K562 (cell line): ENCODE data around the gene SLC66A2. TPM values are rescaled to one million over a fixed set of nuclear protein-coding genes. Genes with fewer than 3 reads are reported as not detected.

ENCODE experiments used
- ATAC-seq: fragments of 200-7000 bp; cut with Tn5 transposase; 3 replicates; pipeline ENCODE4 v1.9.1; 2020; ENCODE audit warnings: moderate library complexity
- BruUV-seq: library from RNA; stranded (reverse); fragments of 400-500 nt; replicated peaks from 2 replicates; lab custom pipeline; 2021; lab: Mats Ljungman, UMichigan
- CTCF ChIA-PET: fragments of 300-600 bp; formaldehyde crosslinking; extraction: SDS; loops from one replicate; lab custom pipeline; 2021; ENCODE audit warnings: low intra/inter-chr PET ratio; lab: Yijun Ruan, JAX
- POLR2A ChIA-PET: fragments of 300-600, 350-650 bp; sonication (Branson Sonifier 250); formaldehyde crosslinking; extraction: SDS; loops from one replicate; lab custom pipeline; 2021; ENCODE audit warnings: antibody characterized with exemption, inconsistent platforms; lab: Yijun Ruan, JAX
- DNase-seq, 4 experiments: peaks; one replicate each; pipeline versions ENCODE4 v3.0.0 to v3.0.0-alpha.2; 2011 to 2018; ENCODE audit warnings: low spot score in 3 of 4, mixed read lengths in 3 of 4; ENCODE audit errors: extremely low read depth in 1 of 4
- FAIRE-seq: peaks from 2 replicates; lab custom pipeline; 2011; peaks lifted over from hg19 to GRCh38; lab: Jason Lieb, UNC
- H2AFZ ChIP-seq: 2 replicates; pipeline ENCODE4 v1.6.0; 2011; ENCODE audit warnings: low read depth, low read length, control low read depth, inconsistent platforms
- H3K27ac ChIP-seq: fragments of 200-600 bp; 3 replicates; pipeline ENCODE4 v1.8.0; 2011; ENCODE audit warnings: low read depth, mild to moderate bottlenecking, control low read depth, inconsistent platforms, low read length, moderate library complexity, mixed read lengths; ENCODE audit errors: extremely low read depth
- H3K27me3 ChIP-seq, 2 experiments: fragments of 300-600 bp in 1 of 2; 2 replicates in 1 of 2; 3 replicates in 1 of 2; pipeline versions ENCODE4 v1.6.0 to v1.8.0; 2011; ENCODE audit warnings: inconsistent platforms in 2 of 2, low read length in 2 of 2, mild to moderate bottlenecking in 1 of 2, mixed read lengths in 1 of 2, moderate library complexity in 1 of 2; ENCODE audit not compliant: control insufficient read depth in 2 of 2, insufficient read depth in 2 of 2
- H3K36me3 ChIP-seq: fragments of 300-600 bp; 3 replicates; pipeline ENCODE4 v1.8.0; 2011; ENCODE audit warnings: mild to moderate bottlenecking, low read length, inconsistent platforms; ENCODE audit not compliant: control insufficient read depth, insufficient read depth
- H3K4me1 ChIP-seq, 2 experiments: fragments of 200-600 bp in 1 of 2; replicated peaks in 1 of 2; 2 replicates in 1 of 2; 3 replicates in 1 of 2; pipeline versions ENCODE4 v1.5.1 to v1.8.0; 2011; ENCODE audit warnings: inconsistent platforms in 2 of 2, low read length in 2 of 2, mild to moderate bottlenecking in 1 of 2, mixed read lengths in 1 of 2, moderate library complexity in 1 of 2; ENCODE audit not compliant: control insufficient read depth in 2 of 2, insufficient read depth in 2 of 2
- H3K4me2 ChIP-seq: 2 replicates; pipeline ENCODE4 v1.6.1; 2011; ENCODE audit warnings: low read length, control low read depth, inconsistent platforms, mixed read lengths; ENCODE audit not compliant: insufficient read depth
- H3K4me3 ChIP-seq: fragments of 200-600 bp; sonication (generic), shearing (Covaris generic); 2 replicates; pipeline ENCODE4 v1.5.1; 2016; ENCODE audit warnings: control low read depth, inconsistent platforms
- H3K79me2 ChIP-seq: fragments of 200-600 bp; 3 replicates; pipeline ENCODE4 v1.8.0; 2011; ENCODE audit warnings: low read length, inconsistent platforms; ENCODE audit not compliant: control insufficient read depth, insufficient read depth
- H3K9ac ChIP-seq, 2 experiments: 2 replicates each; pipeline versions ENCODE4 v1.6.0 to v1.6.1; 2011; ENCODE audit warnings: low read depth in 2 of 2, low read length in 2 of 2, control low read depth in 1 of 2, inconsistent platforms in 1 of 2, mild to moderate bottlenecking in 1 of 2, mixed read lengths in 1 of 2; ENCODE audit not compliant: insufficient read depth in 1 of 2
- H3K9me1 ChIP-seq: one replicate; pipeline ENCODE4 v1.6.0; 2011; ENCODE audit warnings: inconsistent platforms, mild to moderate bottlenecking, low read length, moderate library complexity; ENCODE audit not compliant: control insufficient read depth, insufficient read depth
- H3K9me3 ChIP-seq: replicated peaks from 2 replicates; pipeline ENCODE4 v1.5.1; 2011; ENCODE audit warnings: low read depth, low read length, inconsistent platforms; ENCODE audit not compliant: control insufficient read depth, insufficient read depth
- H4K20me1 ChIP-seq: replicated peaks from 2 replicates; pipeline ENCODE4 v1.6.1; 2011; ENCODE audit warnings: low read length, inconsistent platforms, mixed read lengths; ENCODE audit not compliant: control insufficient read depth, insufficient read depth
- ARID4B ChIP-seq: sonication (generic); formaldehyde crosslinking; IDR thresholded peaks from 2 replicates; pipeline ENCODE4 v1.8.0; 2022; ENCODE audit warnings: mild to moderate bottlenecking, missing genetic modification reagents
- BDP1 ChIP-seq: IDR thresholded peaks from 3 replicates; pipeline ENCODE4 v1.6.1; 2011; ENCODE audit not compliant: insufficient read length, insufficient read depth
- CCAR2 ChIP-seq: fragments of 200-400 bp; formaldehyde crosslinking; IDR thresholded peaks from 2 replicates; pipeline ENCODE4 v1.6.1; 2017; ENCODE audit warnings: mild to moderate bottlenecking, low read depth, low read length
- HDAC8 ChIP-seq: fragments of 450-650 bp; IDR thresholded peaks from 2 replicates; pipeline ENCODE4 v1.6.1; 2016; ENCODE audit warnings: mild to moderate bottlenecking, missing genetic modification characterization, moderate library complexity, missing compliant biosample characterization
- HOXB6 ChIP-seq: fragments of 250-450 bp; sonication (Bioruptor Pico); IDR thresholded peaks from 2 replicates; pipeline ENCODE4 v1.5.1; 2022; ENCODE audit warnings: mild to moderate bottlenecking, borderline replicate concordance
- SNRNP70 ChIP-seq: fragments of 200-400 bp; formaldehyde crosslinking; optimal IDR thresholded peaks from 2 replicates; pipeline ENCODE3; 2017; ENCODE audit warnings: low read depth, low read length
- SUPT5H ChIP-seq: fragments of 450-650 bp; IDR thresholded peaks from 2 replicates; pipeline ENCODE4 v1.6.1; 2016
- ZBED1 ChIP-seq: IDR thresholded peaks from 2 replicates; pipeline ENCODE4 v1.6.1; 2014
- ZFP36 ChIP-seq: fragments of 150-350 bp; IDR thresholded peaks from 2 replicates; pipeline ENCODE4 v1.6.1; 2018; ENCODE audit warnings: low read length, low read depth; ENCODE audit not compliant: partially characterized antibody
- ZNF184 ChIP-seq: sonication (generic); formaldehyde crosslinking; IDR thresholded peaks from 2 replicates; pipeline ENCODE4 v1.5.0; 2020; ENCODE audit warnings: missing genetic modification reagents
- ZNF274 ChIP-seq: IDR thresholded peaks from 2 replicates; pipeline ENCODE4 v1.6.1; 2011; ENCODE audit warnings: low read depth, mild to moderate bottlenecking, low read length, moderate library complexity, borderline replicate concordance
- ZNF3 ChIP-seq: fragments of 250-450 bp; sonication (Bioruptor Pico); IDR thresholded peaks from 2 replicates; pipeline ENCODE4 v1.5.0; 2021; ENCODE audit warnings: mild to moderate bottlenecking, moderate library complexity
- ZNF609 ChIP-seq: sonication (generic); formaldehyde crosslinking; IDR thresholded peaks from 2 replicates; pipeline ENCODE4 v1.8.1; 2023; ENCODE audit warnings: missing genetic modification reagents, mild to moderate bottlenecking, borderline replicate concordance
- ZNF707 ChIP-seq: fragments of 250-450 bp; sonication (Bioruptor Pico); conservative IDR thresholded peaks from 2 replicates; pipeline ENCODE4 v1.8.0; 2022; ENCODE audit warnings: inconsistent platforms, mild to moderate bottlenecking, moderate library complexity
- WGBS: fragments of 100-300 bp; shearing (Covaris generic); methylation state at CpG from one replicate; pipeline ENCODE4 v1.1.6; 2016; ENCODE audit warnings: low coverage, mixed read lengths; ENCODE audit not compliant: insufficient coverage; ENCODE audit errors: missing lambda C conversion rate; 5-methylcytosine and 5-hydroxymethylcytosine counted together
- in situ Hi-C: fragments of 300-500 bp; cut with MboI; formaldehyde crosslinking; loops from 4 replicates; pipeline ENCODE4 v1.15.0; 2018; ENCODE audit warnings: inconsistent platforms, mixed read lengths
- intact Hi-C: fragments of 100-400 bp; cut with micrococcal nuclease; formaldehyde crosslinking; loops from 2 replicates; pipeline ENCODE4 v1.14.2; 2022
- polyA plus RNA-seq, 8 experiments: library from polyadenylated mRNA; depleted of rRNA in 4 of 8; stranded (reverse) in 5 of 8; unstranded in 3 of 8; fragments of >200 nt; fragmentation: Nextera tagmentation in 2 of 8; fragmentation: Illumina TruSeq in 1 of 8; extraction: Ambion mirVana in 2 of 8; extraction: Trizol in 1 of 8; gene quantifications; 2 replicates each; pipeline versions ENCODE4 v1.2.1 to v1.2.3, GENCODE V29; 2011 to 2014; ENCODE audit warnings: inconsistent platforms in 1 of 8, missing spikeins in 1 of 8
- total RNA-seq, 7 experiments: library from RNA; depleted of rRNA in 6 of 7; stranded (reverse); fragments of >200 nt in 6 of 7; fragmentation: Illumina TruSeq in 2 of 7; extraction: Trizol in 2 of 7; gene quantifications; 2 replicates each; pipeline versions ENCODE4 v1.2.1 to v1.2.3, GENCODE V29; 2011 to 2021; ENCODE audit warnings: low replicate concordance in 1 of 7

SLC66A2 gene
- total and polyA plus RNA-seq, 9 of the 15 experiments (the other 6 are each of a cell fraction or from before 2014, with no cell fraction given), result 0.25 to 17.5 (median 5.6) TPM

GRCh38 chr18:79926715-79927606 lies 24.5 kb downstream of the SLC66A2 start:
- DNase-seq, result no peak
- Histone ChIP-seq H3K9ac (no peak overlapping the region), H4K20me1 (no peaks in the 10 kb centered on the region), H3K27ac (no peak overlapping the region), H3K36me3 (no peaks in the 10 kb centered on the region), H3K4me1 (no peaks in the 10 kb centered on the region; a peak in 1 of 5 replicates), H3K4me2 (no peak overlapping the region), H3K79me2 (no peaks in the 10 kb centered on the region), H3K27me3 (no peaks in the 10 kb centered on the region), H2AFZ (no peak overlapping the region), H3K4me3 (no peak overlapping the region), H3K9me1 (no peaks in the 10 kb centered on the region), H3K9me3 (peaks cover 5% of the 10 kb centered on the region; the same call in 1 of the 2 replicates)
- POLR2A ChIA-PET, result no interaction called here
- BruUV-seq, result no TSS peak
- in situ Hi-C loops (no loop called here), intact Hi-C loops (no loop called here)
- 68% methylated on average over 13 of the region's 21 CpGs for WGBS
- no peak for FAIRE-seq
- ATAC-seq, result no peak
- CTCF ChIA-PET, result no interaction called here
- TF ChIP-seq ARID4B (CRISPR knock-in tag), result no peak
- TF ChIP-seq SNRNP70, result no peak
- no peak for TF ChIP-seq HOXB6
- TF ChIP-seq BDP1, result no peak
- TF ChIP-seq ZBED1, result no peak
- no peak for TF ChIP-seq ZNF3 (CRISPR knock-in tag)
- TF ChIP-seq ZNF184, result no peak
- no peak for TF ChIP-seq HDAC8 (tag)
- TF ChIP-seq ZNF707 (CRISPR knock-in tag), result no peak
- TF ChIP-seq SUPT5H, result no peak
- no peak for TF ChIP-seq ZNF609 (CRISPR knock-in tag)
- no peak for TF ChIP-seq ZFP36
- TF ChIP-seq ZNF274, result no peak
- TF ChIP-seq CCAR2, result no peak
